GM19240 (cell line): ENCODE data around the gene MED16.
"Not testable (repeated sequence)": the region's sequence is repeated elsewhere in the genome, so short reads cannot be mapped to it uniquely, and the experiment has no call there.

Experiments used
- DNase-seq: peaks from one replicate; pipeline ENCODE4 v3.0.0; 2011; ENCODE audit warnings: low spot score; ENCODE audit not compliant: insufficient read length

The MED16 gene

DNA sequence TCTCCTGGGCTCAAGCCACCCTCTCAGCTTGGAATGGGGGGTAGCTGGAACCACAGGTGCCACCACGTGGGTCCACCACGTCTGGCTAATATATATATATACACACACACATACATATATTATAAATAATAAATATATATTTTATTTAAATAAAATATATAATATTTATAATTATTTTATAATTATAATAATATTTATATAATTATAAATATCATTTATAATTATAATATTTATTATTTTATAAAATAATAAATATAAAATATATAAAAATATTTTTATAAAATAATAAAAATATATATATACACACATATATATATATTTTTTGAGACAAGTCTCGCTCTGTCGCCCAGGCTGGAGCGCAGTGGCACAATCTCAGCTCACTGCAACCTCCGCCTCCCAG, 38.4 kb downstream of the MED16 start:
- DNase-seq = no peak

GRCh38 chr19:853614-854220, 39.3 kb downstream of the MED16 start:
- not testable (repeated sequence) for DNase-seq

GRCh38 chr19:853014-853585, 39.9 kb downstream of the MED16 start:
- DNase-seq = no peak

- DNase-seq = no peak
These were observed 40.6 kb downstream of the MED16 start, which contains the start of gene ELANE for GRCh38 chr19:852136-853013. ELANE (plus strand) TSS chr19:852303; CDS start chr19:852329, 26 bp downstream.

GRCh38 chr19:850979-851335, 42.0 kb downstream of the MED16 start:
- no peak for DNase-seq

- no peak for DNase-seq
These were observed 42.6 kb downstream of the MED16 start for GRCh38 chr19:850221-850978.

DNA sequence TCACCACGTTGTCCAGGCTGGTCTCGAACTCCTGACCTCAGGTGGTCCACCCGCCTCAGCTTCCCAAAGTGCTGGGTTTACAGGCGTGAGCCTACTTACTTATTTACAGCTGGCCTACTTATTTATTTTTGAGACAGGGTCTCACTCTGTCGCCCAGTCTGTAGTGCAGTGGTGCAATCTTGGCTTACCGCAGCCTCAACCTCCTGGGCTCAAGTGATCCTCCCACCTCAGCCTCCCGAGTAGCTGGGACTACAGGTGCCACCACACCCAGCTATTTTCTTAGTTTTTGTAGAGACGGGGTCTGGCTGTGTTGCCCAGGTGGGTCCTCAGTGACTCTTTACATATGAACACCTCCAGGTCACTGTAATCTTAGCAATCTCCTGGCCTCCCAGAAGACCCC, 43.8 kb downstream of the MED16 start:
- DNase-seq = not testable (repeated sequence)

DNA sequence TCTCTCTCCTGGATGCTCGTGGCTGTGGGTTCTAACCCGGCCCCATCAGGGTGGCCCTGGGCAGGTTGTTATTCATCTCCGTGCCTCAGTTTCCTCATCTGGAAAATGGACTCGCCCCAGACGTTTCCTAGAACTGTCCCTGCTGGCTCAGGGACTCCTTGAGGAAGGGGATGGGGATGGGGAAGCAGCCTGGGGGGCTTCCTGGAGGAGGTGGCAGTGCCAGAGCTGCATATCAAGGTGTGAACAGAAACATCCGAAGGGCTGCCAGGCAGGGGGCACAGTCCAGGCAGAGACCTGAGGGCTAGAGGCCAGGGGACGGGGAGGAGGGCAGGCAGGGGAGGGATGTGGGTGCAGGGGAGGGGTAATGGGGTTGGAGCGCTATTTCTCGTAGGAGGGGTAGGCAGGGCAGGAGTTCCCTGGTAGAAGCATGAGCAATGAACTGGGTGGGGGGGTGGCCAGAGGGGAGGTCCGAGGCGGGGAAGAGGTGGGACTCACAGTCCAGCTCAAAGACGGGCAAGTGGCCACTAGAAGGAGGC, 44.5 kb downstream of the MED16 start:
- no peak for DNase-seq

GRCh38 chr19:845707-846521, 47.1 kb downstream of the MED16 start:
- DNase-seq = no peak

DNA sequence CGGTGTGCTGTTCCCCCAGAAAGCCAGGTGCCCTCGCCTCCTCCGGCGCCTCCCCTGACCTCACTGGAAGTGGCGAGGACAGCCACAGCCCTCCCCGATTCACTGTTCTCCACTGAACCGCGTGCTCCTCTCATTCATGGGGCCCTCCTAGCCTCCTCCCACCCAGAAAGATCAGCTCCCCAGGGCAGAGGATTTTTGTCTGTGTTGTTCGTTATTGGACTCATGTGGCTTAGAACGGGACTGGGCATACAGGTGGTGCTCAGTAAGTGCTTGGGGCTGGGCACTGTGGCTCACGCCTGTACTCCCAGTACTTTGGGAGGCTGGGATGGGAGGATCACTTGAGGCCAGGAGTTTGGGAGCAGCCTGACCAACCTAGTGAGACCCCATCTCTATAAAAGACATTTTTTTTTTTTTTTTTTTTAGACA, 48.4 kb downstream of the MED16 start:
- DNase-seq = no peak

- DNase-seq = no peak
These were observed 49.0 kb downstream of the MED16 start for GRCh38 chr19:843836-844545.

DNA sequence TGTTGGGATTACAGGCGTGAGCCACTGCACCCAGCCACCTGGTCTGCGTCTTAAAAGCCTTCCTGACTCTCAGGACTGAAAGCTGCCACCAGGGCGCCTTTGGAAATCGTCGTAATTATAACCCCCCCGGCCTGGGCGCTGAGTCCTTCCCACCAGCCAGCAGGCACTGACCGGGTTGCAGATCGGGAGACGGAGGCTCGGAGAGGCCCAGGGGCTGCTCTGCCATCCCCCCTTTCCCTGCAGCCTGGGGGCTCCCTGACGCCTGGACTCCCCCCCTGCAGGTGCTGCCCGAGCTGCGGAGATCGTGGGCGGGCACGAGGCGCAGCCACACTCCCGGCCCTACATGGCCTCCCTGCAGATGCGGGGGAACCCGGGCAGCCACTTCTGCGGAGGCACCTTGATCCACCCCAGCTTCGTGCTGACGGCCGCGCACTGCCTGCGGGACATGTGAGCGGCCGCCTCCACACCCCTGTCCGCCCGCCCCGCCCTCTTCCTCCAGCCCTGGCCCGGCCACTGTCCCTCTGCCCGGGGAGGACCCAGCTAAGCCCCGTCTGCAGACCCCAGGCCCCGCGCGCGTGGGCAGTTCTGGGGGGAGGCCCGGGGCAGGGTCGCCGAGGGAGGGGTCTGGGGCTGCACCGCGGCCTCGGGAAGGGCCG, 49.7 kb downstream of the MED16 start:
- DNase-seq = no peak

DNA sequence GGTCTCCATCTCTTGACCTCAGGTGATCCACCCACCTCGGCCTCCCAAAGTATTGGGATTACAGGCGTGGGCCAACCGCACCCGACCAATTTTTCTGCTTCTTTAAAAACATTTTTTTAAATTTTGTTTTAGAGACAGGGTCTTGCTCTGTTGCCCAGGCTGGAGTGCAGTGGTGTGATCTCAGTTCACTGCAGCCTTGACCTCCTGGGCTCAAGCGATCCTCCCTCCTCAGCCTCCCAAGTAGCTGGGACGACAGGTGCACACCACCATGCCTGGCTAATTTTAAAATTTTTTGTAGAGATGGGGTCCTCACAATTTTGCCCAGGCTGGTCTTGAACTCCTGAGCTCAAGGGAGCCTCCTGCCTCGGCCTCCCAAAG, 50.2 kb downstream of the MED16 start:
- not testable (repeated sequence) for DNase-seq

DNA sequence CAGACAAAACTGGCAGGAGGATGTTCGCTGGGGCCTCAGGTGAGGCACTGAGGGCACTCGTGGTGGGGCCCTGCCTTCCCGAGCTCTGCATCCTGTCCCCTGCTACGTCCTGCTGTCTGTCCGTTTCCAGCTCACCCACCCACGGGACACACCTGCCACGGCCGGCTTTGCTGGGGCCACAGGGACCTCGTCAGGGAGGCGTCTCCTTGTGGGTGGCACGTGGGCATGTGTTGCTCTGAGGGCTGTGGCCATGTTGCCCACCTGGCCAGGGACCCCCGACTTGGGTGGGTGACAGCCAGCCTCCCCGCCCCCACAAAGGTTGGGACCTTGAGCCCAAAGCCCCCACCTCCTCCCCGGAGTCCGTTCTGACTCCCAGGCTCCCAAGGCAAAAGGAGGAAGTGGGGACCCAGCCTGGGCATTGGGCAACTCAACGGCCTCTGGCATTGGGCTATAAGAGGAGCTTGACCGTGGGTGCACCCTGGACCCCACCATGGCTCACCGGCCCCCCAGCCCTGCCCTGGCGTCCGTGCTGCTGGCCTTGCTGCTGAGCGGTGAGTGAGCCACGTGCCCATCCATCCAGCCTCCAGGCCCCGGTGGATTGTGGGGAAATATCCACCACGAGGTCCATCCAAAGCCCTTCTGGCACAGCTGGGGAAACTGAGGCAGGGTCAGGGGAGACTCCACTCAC, 52.3 kb downstream of the MED16 start, which contains the start of gene PRTN3:
PRTN3 (plus strand) TSS at position 481 of the 688 bp plus-strand sequence; CDS start at position 491, 10 bp downstream.
- DNase-seq = no peak

GRCh38 chr19:835210-835810, 57.7 kb downstream of the MED16 start:
- DNase-seq = no peak

GRCh38 chr19:834216-834615, 58.8 kb downstream of the MED16 start:
- DNase-seq = no peak

DNA sequence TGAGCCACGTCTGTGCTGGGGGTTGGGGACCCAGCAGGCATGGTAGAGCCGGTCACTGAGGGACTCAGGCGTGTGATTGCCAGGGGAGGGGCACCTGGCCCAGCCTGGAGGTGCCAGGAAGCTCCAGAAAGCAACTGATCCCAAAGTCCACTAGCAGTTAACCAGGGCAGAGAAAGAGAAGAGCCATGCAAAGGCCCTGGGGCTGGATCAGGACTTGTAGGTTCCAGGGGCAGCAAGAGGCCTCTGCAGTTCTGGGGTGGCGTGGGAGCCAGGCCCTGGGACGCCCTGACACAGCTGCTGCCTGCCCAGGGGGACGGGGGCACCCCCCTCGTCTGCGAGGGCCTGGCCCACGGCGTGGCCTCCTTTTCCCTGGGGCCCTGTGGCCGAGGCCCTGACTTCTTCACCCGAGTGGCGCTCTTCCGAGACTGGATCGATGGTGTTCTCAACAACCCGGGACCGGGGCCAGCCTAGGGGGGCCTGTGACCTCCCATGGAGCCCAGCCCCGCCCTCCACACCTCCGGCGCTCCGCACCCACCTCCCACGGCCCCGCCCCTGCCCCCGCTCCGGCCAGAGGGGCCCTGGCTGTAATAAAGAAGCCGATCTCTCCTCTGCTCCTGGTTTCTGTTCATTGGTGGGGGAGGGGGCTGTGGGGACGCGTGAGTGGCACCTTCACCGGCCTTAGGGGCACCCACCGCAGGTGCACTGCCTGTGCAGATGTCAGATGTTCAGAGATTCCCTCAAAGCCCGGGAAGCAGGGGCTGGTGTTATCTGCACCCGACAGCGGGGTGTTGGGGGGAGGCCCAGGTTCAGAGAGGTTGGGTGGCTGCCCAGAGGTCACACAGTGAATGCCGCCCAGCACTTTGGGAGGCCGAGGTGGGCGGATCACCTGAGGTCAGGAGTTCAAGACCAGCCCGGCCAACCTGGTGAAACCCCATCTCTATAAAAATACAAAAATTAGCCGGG, 61.3 kb downstream of the MED16 start:
- no peak for DNase-seq
